ENCODE data around the gene GNG12. TPM values are rescaled to one million over a fixed set of nuclear protein-coding genes. Genes with fewer than 3 reads are reported as not detected.

The GNG12 gene
- total RNA-seq, 1 experiment from 2014 or later: 70.0 TPM

DNA sequence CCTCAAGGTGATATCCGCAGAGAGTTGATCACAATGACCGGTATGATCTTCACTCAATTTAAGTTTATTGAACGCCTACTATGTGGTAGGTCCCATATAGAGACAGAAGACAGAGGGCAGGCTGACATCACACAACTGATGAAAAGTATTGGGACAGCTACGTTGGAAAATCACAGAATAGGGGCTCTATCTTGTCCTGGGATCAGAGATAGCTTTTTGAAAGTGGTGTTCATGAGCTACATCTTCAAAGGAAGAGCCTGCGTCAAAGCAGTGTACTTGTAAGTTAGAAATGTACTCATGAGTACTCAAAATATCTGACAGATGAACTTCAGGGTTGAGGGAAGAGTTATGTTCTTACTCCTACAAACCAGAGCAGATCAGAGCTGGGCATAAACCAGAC lies 93.9 kb downstream of the GNG12 start:
- POLR2A ChIA-PET: no interaction called here
- in situ Hi-C loops (cut with HindIII; ENCODE audit: low pct_unique_long_range_greater_than_20kb, low sequenced_read_pairs): no loop called here
- no peak for ATAC-seq
- no peak for DNase-seq (ENCODE audit: low read depth, low spot score)
- BruUV-seq (replicated peaks): no TSS peak
- intact Hi-C loops (cut with micrococcal nuclease; ENCODE audit: unreplicated experiment): no loop called here
- Histone ChIP-seq H3K36me3 (ENCODE audit: control insufficient read depth, insufficient read depth, low read length) (no peaks in the 10 kb centered on the region), H3K4me3 (ENCODE audit: low read depth in 2 of 2, low read length in 2 of 2) (no peak overlapping the region), H3K27ac (ENCODE audit: low read length) (no peak overlapping the region), H3K9me3 (ENCODE audit: control insufficient read depth, insufficient read depth, low read depth, low read length) (no peaks in the 10 kb centered on the region), H3K27me3 (ENCODE audit: control insufficient read depth, insufficient read depth, low read length) (no peaks in the 10 kb centered on the region), H3K4me1 (ENCODE audit: control insufficient read depth, insufficient read depth, low read length) (peaks cover 20% of the 10 kb centered on the region)
- CTCF ChIA-PET: interaction anchor here (0.6 kb wide), 1 partner anchor 18 kb away, joined by 3 read pairs; no protein-coding TSS in a partner anchor
- TF ChIP-seq, protein P1, sequence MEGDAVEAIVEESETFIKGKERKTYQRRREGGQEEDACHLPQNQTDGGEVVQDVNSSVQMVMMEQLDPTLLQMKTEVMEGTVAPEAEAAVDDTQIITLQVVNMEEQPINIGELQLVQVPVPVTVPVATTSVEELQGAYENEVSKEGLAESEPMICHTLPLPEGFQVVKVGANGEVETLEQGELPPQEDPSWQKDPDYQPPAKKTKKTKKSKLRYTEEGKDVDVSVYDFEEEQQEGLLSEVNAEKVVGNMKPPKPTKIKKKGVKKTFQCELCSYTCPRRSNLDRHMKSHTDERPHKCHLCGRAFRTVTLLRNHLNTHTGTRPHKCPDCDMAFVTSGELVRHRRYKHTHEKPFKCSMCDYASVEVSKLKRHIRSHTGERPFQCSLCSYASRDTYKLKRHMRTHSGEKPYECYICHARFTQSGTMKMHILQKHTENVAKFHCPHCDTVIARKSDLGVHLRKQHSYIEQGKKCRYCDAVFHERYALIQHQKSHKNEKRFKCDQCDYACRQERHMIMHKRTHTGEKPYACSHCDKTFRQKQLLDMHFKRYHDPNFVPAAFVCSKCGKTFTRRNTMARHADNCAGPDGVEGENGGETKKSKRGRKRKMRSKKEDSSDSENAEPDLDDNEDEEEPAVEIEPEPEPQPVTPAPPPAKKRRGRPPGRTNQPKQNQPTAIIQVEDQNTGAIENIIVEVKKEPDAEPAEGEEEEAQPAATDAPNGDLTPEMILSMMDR (IDR thresholded peaks at IDR 0.05): no peak
- no peak for TF ChIP-seq TCF7L2 (IDR thresholded peaks at IDR 0.05; ENCODE audit: low read depth, low read length)
- no peak for TF ChIP-seq POLR2AphosphoS5 (IDR thresholded peaks at IDR 0.05; ENCODE audit: low read depth, low read length)
- TF ChIP-seq, protein P2, sequence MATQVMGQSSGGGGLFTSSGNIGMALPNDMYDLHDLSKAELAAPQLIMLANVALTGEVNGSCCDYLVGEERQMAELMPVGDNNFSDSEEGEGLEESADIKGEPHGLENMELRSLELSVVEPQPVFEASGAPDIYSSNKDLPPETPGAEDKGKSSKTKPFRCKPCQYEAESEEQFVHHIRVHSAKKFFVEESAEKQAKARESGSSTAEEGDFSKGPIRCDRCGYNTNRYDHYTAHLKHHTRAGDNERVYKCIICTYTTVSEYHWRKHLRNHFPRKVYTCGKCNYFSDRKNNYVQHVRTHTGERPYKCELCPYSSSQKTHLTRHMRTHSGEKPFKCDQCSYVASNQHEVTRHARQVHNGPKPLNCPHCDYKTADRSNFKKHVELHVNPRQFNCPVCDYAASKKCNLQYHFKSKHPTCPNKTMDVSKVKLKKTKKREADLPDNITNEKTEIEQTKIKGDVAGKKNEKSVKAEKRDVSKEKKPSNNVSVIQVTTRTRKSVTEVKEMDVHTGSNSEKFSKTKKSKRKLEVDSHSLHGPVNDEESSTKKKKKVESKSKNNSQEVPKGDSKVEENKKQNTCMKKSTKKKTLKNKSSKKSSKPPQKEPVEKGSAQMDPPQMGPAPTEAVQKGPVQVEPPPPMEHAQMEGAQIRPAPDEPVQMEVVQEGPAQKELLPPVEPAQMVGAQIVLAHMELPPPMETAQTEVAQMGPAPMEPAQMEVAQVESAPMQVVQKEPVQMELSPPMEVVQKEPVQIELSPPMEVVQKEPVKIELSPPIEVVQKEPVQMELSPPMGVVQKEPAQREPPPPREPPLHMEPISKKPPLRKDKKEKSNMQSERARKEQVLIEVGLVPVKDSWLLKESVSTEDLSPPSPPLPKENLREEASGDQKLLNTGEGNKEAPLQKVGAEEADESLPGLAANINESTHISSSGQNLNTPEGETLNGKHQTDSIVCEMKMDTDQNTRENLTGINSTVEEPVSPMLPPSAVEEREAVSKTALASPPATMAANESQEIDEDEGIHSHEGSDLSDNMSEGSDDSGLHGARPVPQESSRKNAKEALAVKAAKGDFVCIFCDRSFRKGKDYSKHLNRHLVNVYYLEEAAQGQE (IDR thresholded peaks at IDR 0.05; ENCODE audit: insufficient read depth in 1 of 2, low read depth in 2 of 2, low read length in 1 of 2): no peak
- no peak for TF ChIP-seq SIN3A (IDR thresholded peaks at IDR 0.05; ENCODE audit: borderline replicate concordance, insufficient read depth, low read depth, low read length)

DNA sequence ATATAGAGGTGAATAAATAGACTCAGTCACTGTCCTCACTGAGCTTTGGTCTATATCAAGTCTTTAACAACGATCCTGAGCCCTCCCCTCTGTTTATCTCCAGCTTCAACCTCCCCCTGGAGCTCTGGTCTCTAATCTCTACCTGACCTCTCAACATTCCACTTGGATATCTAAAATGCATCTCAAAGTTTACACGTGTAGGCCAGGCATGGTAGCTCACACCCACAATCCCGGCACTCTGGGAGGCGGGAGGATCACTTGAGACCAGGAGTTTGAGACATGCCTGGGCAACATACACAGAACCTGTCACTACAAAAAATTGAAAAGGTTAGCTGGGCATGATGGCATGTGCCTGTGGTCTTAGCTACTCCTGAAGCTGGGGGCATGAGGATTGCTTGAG lies 94.9 kb downstream of the GNG12 start:
- ATAC-seq: no peak
- CTCF ChIA-PET: no interaction called here

DNA sequence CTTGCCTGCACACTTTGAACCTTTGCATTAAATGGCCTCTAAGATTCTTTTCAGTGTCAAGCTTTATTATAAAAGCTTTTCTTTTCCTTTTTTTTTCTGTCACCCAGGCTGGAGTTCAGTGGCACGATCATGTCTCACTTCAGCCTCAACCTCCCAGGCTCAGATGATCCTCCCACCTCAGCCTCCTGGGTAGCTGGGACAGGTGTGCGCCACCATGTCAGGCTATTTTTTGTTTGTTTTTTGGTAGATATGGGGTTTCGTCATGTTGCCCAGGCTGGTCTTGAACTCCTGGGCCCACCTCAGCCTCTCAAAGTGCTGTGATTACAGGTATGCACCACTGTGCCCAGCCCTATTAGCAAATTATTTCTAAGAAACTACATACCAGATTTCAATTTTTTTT lies 95.4 kb downstream of the GNG12 start:
- H3K4me3 ChIP-seq (ENCODE audit: low read depth in 2 of 2, low read length in 2 of 2): no peak overlapping the region
- no peak for ATAC-seq
- H3K27ac ChIP-seq (ENCODE audit: low read length): no peak overlapping the region
- H3K9me3 ChIP-seq (ENCODE audit: control insufficient read depth, insufficient read depth, low read depth, low read length): no peaks in the 10 kb centered on the region
- CTCF ChIA-PET: no interaction called here
- H3K27me3 ChIP-seq (ENCODE audit: control insufficient read depth, insufficient read depth, low read length): no peaks in the 10 kb centered on the region
- TF ChIP-seq, protein P1 (IDR thresholded peaks at IDR 0.05): no peak
- TF ChIP-seq SIN3A (IDR thresholded peaks at IDR 0.05; ENCODE audit: borderline replicate concordance, insufficient read depth, low read depth, low read length): no peak
- TF ChIP-seq, protein P2 (IDR thresholded peaks at IDR 0.05; ENCODE audit: insufficient read depth in 1 of 2, low read depth in 2 of 2, low read length in 1 of 2): no peak
- TF ChIP-seq TCF7L2 (IDR thresholded peaks at IDR 0.05; ENCODE audit: low read depth, low read length): no peak
- no peak for TF ChIP-seq POLR2AphosphoS5 (IDR thresholded peaks at IDR 0.05; ENCODE audit: low read depth, low read length)
- intact Hi-C loops (cut with micrococcal nuclease; ENCODE audit: unreplicated experiment): no loop called here
- H3K4me1 ChIP-seq (ENCODE audit: control insufficient read depth, insufficient read depth, low read length): peaks cover 20% of the 10 kb centered on the region
- no peaks in the 10 kb centered on the region for H3K36me3 ChIP-seq (ENCODE audit: control insufficient read depth, insufficient read depth, low read length)
- in situ Hi-C loops (cut with HindIII; ENCODE audit: low pct_unique_long_range_greater_than_20kb, low sequenced_read_pairs): no loop called here
- BruUV-seq (replicated peaks): no TSS peak
- DNase-seq (ENCODE audit: low read depth, low spot score): no peak
- POLR2A ChIA-PET: no interaction called here

More for the DNA sequence above, 94.9 kb downstream of the GNG12 start:
- no peak overlapping the region for H3K4me3 ChIP-seq (ENCODE audit: low read depth in 2 of 2, low read length in 2 of 2)
- H3K36me3 ChIP-seq (ENCODE audit: control insufficient read depth, insufficient read depth, low read length): no peaks in the 10 kb centered on the region
- DNase-seq (ENCODE audit: low read depth, low spot score): no peak
- BruUV-seq (replicated peaks): no TSS peak
- POLR2A ChIA-PET: no interaction called here
- in situ Hi-C loops (cut with HindIII; ENCODE audit: low pct_unique_long_range_greater_than_20kb, low sequenced_read_pairs): no loop called here
- no peak for TF ChIP-seq POLR2AphosphoS5 (IDR thresholded peaks at IDR 0.05; ENCODE audit: low read depth, low read length)
- peaks cover 20% of the 10 kb centered on the region for H3K4me1 ChIP-seq (ENCODE audit: control insufficient read depth, insufficient read depth, low read length)
- no peaks in the 10 kb centered on the region for H3K9me3 ChIP-seq (ENCODE audit: control insufficient read depth, insufficient read depth, low read depth, low read length)
- H3K27ac ChIP-seq (ENCODE audit: low read length): no peak overlapping the region
- H3K27me3 ChIP-seq (ENCODE audit: control insufficient read depth, insufficient read depth, low read length): no peaks in the 10 kb centered on the region
- intact Hi-C loops (cut with micrococcal nuclease; ENCODE audit: unreplicated experiment): no loop called here

Measured in Panc1 (cell line).